Measurements from ENCODE around the gene SQOR.

The SQOR gene

GRCh38 chr15:45634432-45635190, at the start of gene SQOR:
Gene SQOR (plus strand): TSS chr15:45635029. CDS start chr15:45658924, 23,895 bp downstream.
- DNase-seq, result no peak

- DNase-seq, result no peak
Measured at GRCh38 chr15:45585069-45585791, 49.6 kb upstream of the SQOR start.

GRCh38 chr15:45586125-45586524, 48.7 kb upstream of the SQOR start:
- no peak for DNase-seq

GRCh38 chr15:45586601-45587094, 48.2 kb upstream of the SQOR start:
- no peak for DNase-seq

GRCh38 chr15:45587095-45587862, 47.5 kb upstream of the SQOR start, which contains the start of gene BLOC1S6:
Gene BLOC1S6 (plus strand): TSS chr15:45587379. CDS start chr15:45587444, 65 bp downstream.
- DNase-seq, result peak; percentile 74

- DNase-seq, result no peak
Measured at GRCh38 chr15:45587863-45588170, 47.0 kb upstream of the SQOR start.

- DNase-seq, result no peak
Measured at GRCh38 chr15:45588219-45588875, 46.5 kb upstream of the SQOR start.

- DNase-seq, result no peak
Measured at GRCh38 chr15:45589256-45589655, 45.6 kb upstream of the SQOR start.

- DNase-seq, result no peak
Measured at GRCh38 chr15:45594319-45594718, 40.5 kb upstream of the SQOR start.

GRCh38 chr15:45594835-45595530, 39.8 kb upstream of the SQOR start:
- DNase-seq, result no peak

- DNase-seq, result peak; percentile 22
Measured at GRCh38 chr15:45603881-45604280, 30.9 kb upstream of the SQOR start.

GRCh38 chr15:45604326-45604725, 30.5 kb upstream of the SQOR start:
- DNase-seq, result peak; percentile 23

- DNase-seq, result no peak
Measured at GRCh38 chr15:45606413-45606812, 28.4 kb upstream of the SQOR start.

GRCh38 chr15:45606841-45607240, 28.0 kb upstream of the SQOR start:
- DNase-seq, result no peak

- DNase-seq, result no peak
Measured at GRCh38 chr15:45611305-45611704, 23.5 kb upstream of the SQOR start.

- DNase-seq, result no peak
Measured at GRCh38 chr15:45612790-45613415, 21.9 kb upstream of the SQOR start.

GRCh38 chr15:45616901-45617323, 17.9 kb upstream of the SQOR start:
- no peak for DNase-seq

- no peak for DNase-seq
Measured at GRCh38 chr15:45618813-45619212, 16.0 kb upstream of the SQOR start.

GRCh38 chr15:45628136-45628535, 6.7 kb upstream of the SQOR start:
- DNase-seq, result no peak

- DNase-seq, result no peak
Measured at GRCh38 chr15:45630917-45631691, 3.7 kb upstream of the SQOR start.

- DNase-seq, result no peak
Measured at GRCh38 chr15:45631776-45632175, 3.1 kb upstream of the SQOR start.

Measured in SIG-M5 (cell line).